Measurements from ENCODE around the gene SLIT3.

GRCh38 chr5:169064093-169064492 lies 236.8 kb downstream of the SLIT3 start:
- TF ChIP-seq CTCF (conservative IDR thresholded peaks at IDR 0.05; ENCODE audit: low read depth, low read length) = no peak
- no peak for TF ChIP-seq EZH2 (IDR thresholded peaks at IDR 0.05; ENCODE audit: low read length, unreplicated experiment)
- TF ChIP-seq EZH2phosphoT487 (IDR thresholded peaks at IDR 0.05; ENCODE audit: borderline replicate concordance, low read length) = no peak

Data from PC-3 (cell line).